MM.1S (cell line): Measurements from ENCODE around the gene MTERF2.

Source experiments
- DNase-seq: peaks from one replicate; pipeline ENCODE4 v3.0.0-alpha.2; 2015
- H2AFZ ChIP-seq: fragments of 300-600 bp; sonication (generic); 2 replicates; pipeline ENCODE4 v1.6.0; 2016; ENCODE audit warnings: antibody characterized with exemption, low read length
- H3F3A ChIP-seq: fragments of 300-600 bp; sonication (generic); 2 replicates; pipeline ENCODE4 v1.6.1; 2016; ENCODE audit warnings: mild to moderate bottlenecking, antibody characterized with exemption, low read length, moderate library complexity, mixed read lengths; ENCODE audit not compliant: insufficient read depth
- H3K27ac ChIP-seq: fragments of 300-600 bp; sonication (generic); 2 replicates; pipeline ENCODE4 v1.5.1; 2016; ENCODE audit warnings: mild to moderate bottlenecking, low read length
- H3K27me3 ChIP-seq: fragments of 300-600 bp; sonication (generic); replicated peaks from 2 replicates; pipeline ENCODE4 v1.6.0; 2016; ENCODE audit warnings: low read length; ENCODE audit not compliant: insufficient read depth
- H3K36me3 ChIP-seq: fragments of 300-600 bp; sonication (generic); replicated peaks from 2 replicates; pipeline ENCODE4 v1.6.1; 2016; ENCODE audit warnings: mild to moderate bottlenecking, low read length, mixed read lengths; ENCODE audit not compliant: insufficient read depth
- H3K4me1 ChIP-seq: fragments of 300-600 bp; sonication (generic); 2 replicates; pipeline ENCODE4 v1.6.1; 2016; ENCODE audit warnings: low read length, mixed read lengths
- H3K4me2 ChIP-seq: fragments of 300-600 bp; sonication (generic); 2 replicates; pipeline ENCODE4 v1.6.0; 2016; ENCODE audit warnings: low read depth, low read length
- H3K4me3 ChIP-seq: fragments of 300-600 bp; sonication (generic); 2 replicates; pipeline ENCODE4 v1.5.1; 2016; ENCODE audit warnings: low read length, mixed read lengths
- H3K79me2 ChIP-seq: fragments of 300-600 bp; sonication (generic); 2 replicates; pipeline ENCODE4 v1.6.1; 2016; ENCODE audit warnings: mixed run types, low read length, mixed read lengths
- H3K9ac ChIP-seq: fragments of 300-600 bp; sonication (generic); 2 replicates; pipeline ENCODE4 v1.6.1; 2016; ENCODE audit warnings: low read length, mixed read lengths
- H3K9me2 ChIP-seq: fragments of 300-600 bp; sonication (generic); replicated peaks from 2 replicates; pipeline ENCODE4 v1.6.1; 2016; ENCODE audit warnings: mild to moderate bottlenecking, low read length, mixed read lengths; ENCODE audit not compliant: insufficient read depth
- H3K9me3 ChIP-seq: fragments of 300-600 bp; sonication (generic); replicated peaks from 2 replicates; pipeline ENCODE4 v1.6.1; 2016; ENCODE audit warnings: mild to moderate bottlenecking, low read length, mixed read lengths; ENCODE audit not compliant: insufficient read depth
- H4K20me1 ChIP-seq: fragments of 300-600 bp; sonication (generic); 2 replicates; pipeline ENCODE4 v1.6.1; 2016; ENCODE audit warnings: mild to moderate bottlenecking, low read length, moderate library complexity, mixed read lengths; ENCODE audit not compliant: insufficient read depth
- CTCF ChIP-seq: fragments of 300-600 bp; sonication (generic); IDR thresholded peaks from 2 replicates; pipeline ENCODE4 v1.5.1; 2016; ENCODE audit warnings: antibody characterized with exemption, low read length, mixed read lengths

MTERF2 gene

GRCh38 chr12:106934277-106934676, 52.7 kb downstream of the MTERF2 start:
- no peaks in the 10 kb centered on the region; the same call in 1 of the 2 replicates for H3K9me3 ChIP-seq
- no peak for TF ChIP-seq CTCF
- H3K27me3 ChIP-seq, result no peaks in the 10 kb centered on the region
- no peak for DNase-seq
- no peak overlapping the region for H3K4me2 ChIP-seq
- no peaks in the 10 kb centered on the region for H3K4me1 ChIP-seq
- no peak overlapping the region for H3K4me3 ChIP-seq
- H2AFZ ChIP-seq, result no peak overlapping the region
- no peak overlapping the region for H3K9ac ChIP-seq
- H4K20me1 ChIP-seq, result no peaks in the 10 kb centered on the region
- no peaks in the 10 kb centered on the region for H3F3A ChIP-seq
- H3K79me2 ChIP-seq, result no peaks in the 10 kb centered on the region
- H3K9me2 ChIP-seq, result no peaks in the 10 kb centered on the region
- H3K27ac ChIP-seq, result no peak overlapping the region
- H3K36me3 ChIP-seq, result no peaks in the 10 kb centered on the region
